GM12878 (cell line): Measurements from ENCODE around the gene MAMDC4. TPM values are rescaled to one million over a fixed set of nuclear protein-coding genes. Genes with fewer than 3 reads are reported as not detected.
A peak's percentile ranks its signal among the peaks of the same experiment; 100 is the strongest.

Source experiments
- BACH1 ChIP-seq: fragments of 450-650 bp; IDR thresholded peaks from 2 replicates; pipeline ENCODE4 v1.6.1; 2017; ENCODE audit warnings: mild to moderate bottlenecking, borderline replicate concordance
- E4F1 ChIP-seq: fragments of 450-650 bp; IDR thresholded peaks from 2 replicates; pipeline ENCODE4 v1.6.1; 2018; ENCODE audit warnings: borderline replicate concordance, mild to moderate bottlenecking; ENCODE audit not compliant: partially characterized antibody
- MYC ChIP-seq: IDR thresholded peaks from 2 replicates; pipeline ENCODE4 v1.6.1; 2011; ENCODE audit warnings: mild to moderate bottlenecking, low read length, moderate library complexity, inconsistent platforms; ENCODE audit not compliant: insufficient read depth, insufficient replicate concordance, insufficient read length, severe bottlenecking
- PKNOX1 ChIP-seq: fragments of 450-650 bp; IDR thresholded peaks from 2 replicates; pipeline ENCODE4 v1.6.1; 2016; ENCODE audit warnings: mild to moderate bottlenecking
- POLR2A ChIP-seq: IDR thresholded peaks from 2 replicates; pipeline ENCODE4 v1.6.1; 2011; ENCODE audit warnings: low read depth, mild to moderate bottlenecking, low read length
- POLR2AphosphoS5 ChIP-seq: IDR thresholded peaks from 2 replicates; pipeline ENCODE4 v1.6.1; 2011; ENCODE audit warnings: mild to moderate bottlenecking, low read length, inconsistent platforms
- ZNF687 ChIP-seq: fragments of 450-650 bp; IDR thresholded peaks from 2 replicates; pipeline ENCODE4 v1.6.1; 2017; ENCODE audit warnings: mild to moderate bottlenecking, moderate library complexity
- polyA plus RNA-seq, 11 experiments: library from polyadenylated mRNA; depleted of rRNA in 4 of 11; unstranded in 6 of 11; stranded (reverse) in 5 of 11; fragments of >200 nt; fragmentation: Nextera tagmentation in 4 of 11; fragmentation: Illumina TruSeq in 1 of 11; extraction: Ambion mirVana in 4 of 11; extraction: Trizol in 1 of 11; gene quantifications; 1 replicate in 1 of 11; 2 replicates in 10 of 11; pipeline versions ENCODE4 v1.2.1 to v1.2.3, GENCODE V29; 2011 to 2016; ENCODE audit warnings: inconsistent platforms in 2 of 11, missing spikeins in 2 of 11, low read depth in 1 of 11
- total RNA-seq, 4 experiments: library from RNA; depleted of rRNA in 3 of 4; stranded (reverse); fragments of >200 nt in 3 of 4; fragmentation: Illumina TruSeq in 1 of 4; extraction: Trizol in 1 of 4; gene quantifications; 2 replicates each; pipeline versions ENCODE4 v1.2.1 to v1.2.3, GENCODE V29; 2013 to 2021
- TF ChIP-seq, protein P1 (sequence below): IDR thresholded peaks from 2 replicates; pipeline ENCODE4 v1.6.1; 2012; ENCODE audit warnings: low read depth, low read length, improper control_type of control experiment
- TF ChIP-seq, protein P2 (sequence below): fragments of 450-650 bp; IDR thresholded peaks from 2 replicates; pipeline ENCODE4 v1.6.1; 2017; ENCODE audit warnings: mild to moderate bottlenecking, moderate library complexity
- TF ChIP-seq, protein P3 (sequence below): fragments of 150-350 bp; IDR thresholded peaks from 2 replicates; pipeline ENCODE4 v1.6.1; 2016; ENCODE audit warnings: low read depth, low read length

The MAMDC4 gene
- total and polyA plus RNA-seq, 10 of the 15 experiments (the other 5 are each of a cell fraction or from before 2014, with no cell fraction given): 0.22 to 5.7 (median 2.4) TPM; not detected in 1

DNA sequence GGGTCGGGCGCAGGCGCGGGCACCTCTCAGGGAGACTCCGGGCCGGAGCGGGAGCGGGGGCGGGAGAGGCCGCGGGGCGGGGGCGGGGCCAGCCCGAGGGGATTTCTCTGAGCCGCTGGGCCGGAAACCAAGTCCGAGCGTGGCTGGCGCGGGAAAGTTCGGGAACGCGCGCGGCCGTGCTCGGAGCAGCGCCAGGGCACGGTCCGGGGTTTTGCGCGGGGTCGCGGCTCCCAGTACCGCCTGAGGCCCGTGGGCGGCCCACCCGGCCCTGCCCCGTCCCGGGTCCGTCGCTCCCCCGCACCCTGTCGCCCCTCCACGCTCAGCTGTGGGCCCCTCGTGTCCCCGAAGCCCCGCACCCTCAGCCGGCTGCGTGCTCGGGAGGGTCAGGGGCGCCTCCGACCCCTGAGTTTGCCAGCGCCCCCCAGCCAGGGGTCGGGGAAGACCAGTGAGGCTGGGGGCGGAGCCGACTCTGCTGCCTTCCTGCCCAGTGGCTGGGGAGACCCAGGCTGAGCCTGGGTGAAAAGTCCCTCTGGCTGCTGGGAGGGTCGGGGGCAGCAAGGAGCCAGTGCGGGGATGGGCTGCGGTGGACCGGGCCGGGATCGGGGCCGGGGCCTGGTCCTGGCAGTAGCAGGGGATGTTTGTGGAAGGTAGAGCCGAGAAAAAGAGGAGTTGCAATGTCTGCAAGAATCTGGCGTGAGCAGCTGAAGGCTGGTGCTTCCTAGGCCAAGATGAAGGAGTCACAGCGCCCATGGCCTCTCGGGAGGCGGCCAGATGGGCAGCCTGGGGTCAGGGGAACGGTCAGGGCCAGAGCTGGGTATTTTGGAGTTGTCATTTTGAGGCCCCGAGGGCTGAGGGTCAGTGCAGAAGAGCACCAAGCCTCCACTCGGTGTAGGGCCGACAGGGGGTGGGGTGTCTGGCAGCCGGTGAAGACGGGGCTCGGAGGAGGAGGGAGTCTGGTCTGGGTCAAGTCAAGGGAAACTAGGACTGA, 34.8 kb downstream of the MAMDC4 start (continued):
- TF ChIP-seq, protein P1, sequence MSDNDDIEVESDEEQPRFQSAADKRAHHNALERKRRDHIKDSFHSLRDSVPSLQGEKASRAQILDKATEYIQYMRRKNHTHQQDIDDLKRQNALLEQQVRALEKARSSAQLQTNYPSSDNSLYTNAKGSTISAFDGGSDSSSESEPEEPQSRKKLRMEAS: peak; percentile 12; the same call in 1 of the 2 replicates
- TF ChIP-seq, protein P2, sequence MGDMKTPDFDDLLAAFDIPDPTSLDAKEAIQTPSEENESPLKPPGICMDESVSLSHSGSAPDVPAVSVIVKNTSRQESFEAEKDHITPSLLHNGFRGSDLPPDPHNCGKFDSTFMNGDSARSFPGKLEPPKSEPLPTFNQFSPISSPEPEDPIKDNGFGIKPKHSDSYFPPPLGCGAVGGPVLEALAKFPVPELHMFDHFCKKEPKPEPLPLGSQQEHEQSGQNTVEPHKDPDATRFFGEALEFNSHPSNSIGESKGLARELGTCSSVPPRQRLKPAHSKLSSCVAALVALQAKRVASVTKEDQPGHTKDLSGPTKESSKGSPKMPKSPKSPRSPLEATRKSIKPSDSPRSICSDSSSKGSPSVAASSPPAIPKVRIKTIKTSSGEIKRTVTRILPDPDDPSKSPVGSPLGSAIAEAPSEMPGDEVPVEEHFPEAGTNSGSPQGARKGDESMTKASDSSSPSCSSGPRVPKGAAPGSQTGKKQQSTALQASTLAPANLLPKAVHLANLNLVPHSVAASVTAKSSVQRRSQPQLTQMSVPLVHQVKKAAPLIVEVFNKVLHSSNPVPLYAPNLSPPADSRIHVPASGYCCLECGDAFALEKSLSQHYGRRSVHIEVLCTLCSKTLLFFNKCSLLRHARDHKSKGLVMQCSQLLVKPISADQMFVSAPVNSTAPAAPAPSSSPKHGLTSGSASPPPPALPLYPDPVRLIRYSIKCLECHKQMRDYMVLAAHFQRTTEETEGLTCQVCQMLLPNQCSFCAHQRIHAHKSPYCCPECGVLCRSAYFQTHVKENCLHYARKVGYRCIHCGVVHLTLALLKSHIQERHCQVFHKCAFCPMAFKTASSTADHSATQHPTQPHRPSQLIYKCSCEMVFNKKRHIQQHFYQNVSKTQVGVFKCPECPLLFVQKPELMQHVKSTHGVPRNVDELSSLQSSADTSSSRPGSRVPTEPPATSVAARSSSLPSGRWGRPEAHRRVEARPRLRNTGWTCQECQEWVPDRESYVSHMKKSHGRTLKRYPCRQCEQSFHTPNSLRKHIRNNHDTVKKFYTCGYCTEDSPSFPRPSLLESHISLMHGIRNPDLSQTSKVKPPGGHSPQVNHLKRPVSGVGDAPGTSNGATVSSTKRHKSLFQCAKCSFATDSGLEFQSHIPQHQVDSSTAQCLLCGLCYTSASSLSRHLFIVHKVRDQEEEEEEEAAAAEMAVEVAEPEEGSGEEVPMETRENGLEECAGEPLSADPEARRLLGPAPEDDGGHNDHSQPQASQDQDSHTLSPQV: no peak
- TF ChIP-seq POLR2A: peak; percentile 66
- TF ChIP-seq BACH1: peak; percentile 91
- TF ChIP-seq, protein P3, sequence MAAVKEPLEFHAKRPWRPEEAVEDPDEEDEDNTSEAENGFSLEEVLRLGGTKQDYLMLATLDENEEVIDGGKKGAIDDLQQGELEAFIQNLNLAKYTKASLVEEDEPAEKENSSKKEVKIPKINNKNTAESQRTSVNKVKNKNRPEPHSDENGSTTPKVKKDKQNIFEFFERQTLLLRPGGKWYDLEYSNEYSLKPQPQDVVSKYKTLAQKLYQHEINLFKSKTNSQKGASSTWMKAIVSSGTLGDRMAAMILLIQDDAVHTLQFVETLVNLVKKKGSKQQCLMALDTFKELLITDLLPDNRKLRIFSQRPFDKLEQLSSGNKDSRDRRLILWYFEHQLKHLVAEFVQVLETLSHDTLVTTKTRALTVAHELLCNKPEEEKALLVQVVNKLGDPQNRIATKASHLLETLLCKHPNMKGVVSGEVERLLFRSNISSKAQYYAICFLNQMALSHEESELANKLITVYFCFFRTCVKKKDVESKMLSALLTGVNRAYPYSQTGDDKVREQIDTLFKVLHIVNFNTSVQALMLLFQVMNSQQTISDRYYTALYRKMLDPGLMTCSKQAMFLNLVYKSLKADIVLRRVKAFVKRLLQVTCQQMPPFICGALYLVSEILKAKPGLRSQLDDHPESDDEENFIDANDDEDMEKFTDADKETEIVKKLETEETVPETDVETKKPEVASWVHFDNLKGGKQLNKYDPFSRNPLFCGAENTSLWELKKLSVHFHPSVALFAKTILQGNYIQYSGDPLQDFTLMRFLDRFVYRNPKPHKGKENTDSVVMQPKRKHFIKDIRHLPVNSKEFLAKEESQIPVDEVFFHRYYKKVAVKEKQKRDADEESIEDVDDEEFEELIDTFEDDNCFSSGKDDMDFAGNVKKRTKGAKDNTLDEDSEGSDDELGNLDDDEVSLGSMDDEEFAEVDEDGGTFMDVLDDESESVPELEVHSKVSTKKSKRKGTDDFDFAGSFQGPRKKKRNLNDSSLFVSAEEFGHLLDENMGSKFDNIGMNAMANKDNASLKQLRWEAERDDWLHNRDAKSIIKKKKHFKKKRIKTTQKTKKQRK: no peak
- no peak for TF ChIP-seq MYC
- peak; percentile 58; the same call in 1 of the 2 replicates for TF ChIP-seq POLR2AphosphoS5
- TF ChIP-seq PKNOX1: no peak
- TF ChIP-seq E4F1: no peak
- 0 out of 2 replicates have a peak, but pooled peaks have one; percentile 40 for TF ChIP-seq ZNF687
